A673 (cell line): Measurements from ENCODE around the gene LDB3.

Experiments
- EZH2 ChIP-seq: fragments of 200-600 bp; sonication (generic); IDR thresholded peaks from 2 replicates; pipeline ENCODE4 v1.6.1; 2017; ENCODE audit warnings: borderline replicate concordance, low read depth, mild to moderate bottlenecking, mixed read lengths, antibody characterized with exemption, low read length; ENCODE audit not compliant: poor library complexity, severe bottlenecking
- TF ChIP-seq, protein P1 (sequence below): fragments of 300-800, 200-600 bp; sonication (generic); conservative IDR thresholded peaks from 2 replicates; pipeline ENCODE4 v1.5.1; 2017; ENCODE audit warnings: low read depth, mild to moderate bottlenecking, antibody characterized with exemption, low read length, moderate library complexity, mixed read lengths

DNA sequence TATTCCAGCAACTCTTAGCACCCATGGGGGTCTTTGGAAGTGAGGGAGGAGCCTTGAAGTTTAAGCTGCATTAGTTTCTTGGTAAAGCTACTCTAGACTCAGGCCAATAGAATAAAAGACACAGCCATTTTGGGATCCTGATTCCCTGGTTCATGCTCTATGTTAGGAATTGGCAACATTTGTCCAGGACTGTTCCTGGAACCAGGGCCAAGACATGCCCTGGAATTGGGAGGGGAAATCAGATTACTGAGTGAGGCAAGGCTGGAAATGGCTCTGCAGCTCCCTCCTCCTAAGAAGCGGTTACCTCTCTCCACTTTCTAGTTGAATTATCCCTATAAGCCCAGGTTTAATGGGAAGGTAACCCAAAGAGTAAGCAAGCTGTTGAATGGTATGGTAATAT is 73.9 kb downstream of the LDB3 start:
- TF ChIP-seq, protein P1, sequence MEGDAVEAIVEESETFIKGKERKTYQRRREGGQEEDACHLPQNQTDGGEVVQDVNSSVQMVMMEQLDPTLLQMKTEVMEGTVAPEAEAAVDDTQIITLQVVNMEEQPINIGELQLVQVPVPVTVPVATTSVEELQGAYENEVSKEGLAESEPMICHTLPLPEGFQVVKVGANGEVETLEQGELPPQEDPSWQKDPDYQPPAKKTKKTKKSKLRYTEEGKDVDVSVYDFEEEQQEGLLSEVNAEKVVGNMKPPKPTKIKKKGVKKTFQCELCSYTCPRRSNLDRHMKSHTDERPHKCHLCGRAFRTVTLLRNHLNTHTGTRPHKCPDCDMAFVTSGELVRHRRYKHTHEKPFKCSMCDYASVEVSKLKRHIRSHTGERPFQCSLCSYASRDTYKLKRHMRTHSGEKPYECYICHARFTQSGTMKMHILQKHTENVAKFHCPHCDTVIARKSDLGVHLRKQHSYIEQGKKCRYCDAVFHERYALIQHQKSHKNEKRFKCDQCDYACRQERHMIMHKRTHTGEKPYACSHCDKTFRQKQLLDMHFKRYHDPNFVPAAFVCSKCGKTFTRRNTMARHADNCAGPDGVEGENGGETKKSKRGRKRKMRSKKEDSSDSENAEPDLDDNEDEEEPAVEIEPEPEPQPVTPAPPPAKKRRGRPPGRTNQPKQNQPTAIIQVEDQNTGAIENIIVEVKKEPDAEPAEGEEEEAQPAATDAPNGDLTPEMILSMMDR: no peak
- TF ChIP-seq EZH2: no peak
